HepG2 (cell line): ENCODE data around the gene ANAPC16. TPM values are rescaled to one million over a fixed set of nuclear protein-coding genes. Genes with fewer than 3 reads are reported as not detected.

Experiments used
- ARID3A ChIP-seq: IDR thresholded peaks from 2 replicates; pipeline ENCODE4 v1.6.1; 2012; ENCODE audit warnings: low read depth, low read length, improper control_type of control experiment
- ETV6 ChIP-seq: sonication (generic); formaldehyde crosslinking; conservative IDR thresholded peaks from 2 replicates; pipeline ENCODE4 v1.4.0; 2020; ENCODE audit warnings: missing genetic modification reagents
- FOXA1 ChIP-seq, 2 experiments: fragments of 450-650 bp in 1 of 2; sonication (generic) in 1 of 2; formaldehyde crosslinking in 1 of 2; IDR thresholded peaks; 2 replicates each; pipeline versions ENCODE4 v1.4.0 to v1.6.1; 2016 to 2020; ENCODE audit warnings: missing genetic modification reagents in 1 of 2
- FOXC1 ChIP-seq: sonication (generic); formaldehyde crosslinking; IDR thresholded peaks from 2 replicates; pipeline ENCODE4 v1.8.0; 2022; ENCODE audit warnings: mild to moderate bottlenecking, missing genetic modification reagents, borderline replicate concordance
- FOXK1 ChIP-seq: sonication (generic); formaldehyde crosslinking; IDR thresholded peaks from 2 replicates; pipeline ENCODE4 v1.4.0; 2020; ENCODE audit warnings: low read depth, missing genetic modification reagents, borderline replicate concordance
- KDM4B ChIP-seq: sonication (generic); formaldehyde crosslinking; IDR thresholded peaks from 2 replicates; pipeline ENCODE4 v1.4.0; 2020; ENCODE audit warnings: missing genetic modification reagents
- PHF21A ChIP-seq: sonication (generic); formaldehyde crosslinking; IDR thresholded peaks from 2 replicates; pipeline ENCODE4 v1.5.0; 2020; ENCODE audit warnings: mild to moderate bottlenecking, missing genetic modification reagents
- PRPF4 ChIP-seq: fragments of 200-400 bp; formaldehyde crosslinking; IDR thresholded peaks from 2 replicates; pipeline ENCODE4 v1.6.1; 2016; ENCODE audit warnings: low read length, low read depth; ENCODE audit not compliant: poor library complexity, severe bottlenecking
- SNAPC2 ChIP-seq: sonication (generic); formaldehyde crosslinking; IDR thresholded peaks from 2 replicates; pipeline ENCODE4 v1.8.1; 2022; ENCODE audit warnings: mild to moderate bottlenecking, missing genetic modification reagents
- SRSF9 ChIP-seq: fragments of 200-400 bp; formaldehyde crosslinking; IDR thresholded peaks from 2 replicates; pipeline ENCODE4 v1.6.1; 2018; ENCODE audit warnings: borderline replicate concordance, mild to moderate bottlenecking, low read depth, low read length; ENCODE audit not compliant: insufficient read depth, poor library complexity, severe bottlenecking
- TCF7 ChIP-seq: sonication (generic); IDR thresholded peaks from 2 replicates; pipeline ENCODE4 v1.6.1; 2016; ENCODE audit warnings: antibody characterized with exemption, low read depth
- XBP1 ChIP-seq: sonication (generic); formaldehyde crosslinking; IDR thresholded peaks from 2 replicates; pipeline ENCODE4 v1.5.0; 2020; ENCODE audit warnings: missing genetic modification reagents
- ZBTB10 ChIP-seq: sonication (generic); formaldehyde crosslinking; IDR thresholded peaks from 2 replicates; pipeline ENCODE4 v1.4.0; 2020; ENCODE audit warnings: missing genetic modification reagents, borderline replicate concordance
- ZBTB2 ChIP-seq: sonication (generic); formaldehyde crosslinking; IDR thresholded peaks from 2 replicates; pipeline ENCODE4 v1.8.0; 2022; ENCODE audit warnings: low read depth, missing genetic modification reagents
- ZNF644 ChIP-seq: IDR thresholded peaks from 2 replicates; pipeline ENCODE4 v1.6.1; 2016; ENCODE audit warnings: low read depth
- ZNF660 ChIP-seq: sonication (generic); formaldehyde crosslinking; IDR thresholded peaks from 2 replicates; pipeline ENCODE4 v1.5.1; 2020; ENCODE audit warnings: mild to moderate bottlenecking, low read depth, missing genetic modification reagents, borderline replicate concordance
- ZNF747 ChIP-seq: sonication (generic); formaldehyde crosslinking; IDR thresholded peaks from 2 replicates; pipeline ENCODE4 v1.8.1; 2023; ENCODE audit warnings: missing genetic modification reagents, mild to moderate bottlenecking, borderline replicate concordance
- ZNF883 ChIP-seq: sonication (generic); formaldehyde crosslinking; IDR thresholded peaks from 2 replicates; pipeline ENCODE4 v1.5.1; 2020; ENCODE audit warnings: mild to moderate bottlenecking, missing genetic modification reagents; ENCODE audit errors: not compliant biosample characterization
- polyA plus RNA-seq, 8 experiments: library from polyadenylated mRNA; depleted of rRNA in 3 of 8; stranded (reverse) in 7 of 8; unstranded in 1 of 8; fragments of >200 nt; fragmentation: Illumina TruSeq in 4 of 8; extraction: Trizol in 4 of 8; gene quantifications; 2 replicates each; pipeline versions ENCODE4 v1.2.1 to v1.2.3, GENCODE V29; 2011 to 2016; ENCODE audit warnings: low read depth in 4 of 8, missing spikeins in 1 of 8, mixed read lengths in 1 of 8; ENCODE audit not compliant: insufficient read depth in 1 of 8
- total RNA-seq, 5 experiments: library from RNA; depleted of rRNA; stranded (reverse); fragments of >200 nt; fragmentation: Illumina TruSeq; extraction: Trizol; gene quantifications; 2 replicates each; pipeline ENCODE4 v1.2.3, GENCODE V29; 2016; ENCODE audit warnings: low read depth in 1 of 5
- TF ChIP-seq, protein P1 (sequence below): sonication (generic); formaldehyde crosslinking; IDR thresholded peaks from 2 replicates; pipeline ENCODE4 v1.5.0; 2020; ENCODE audit warnings: missing genetic modification reagents
- TF ChIP-seq, protein P2 (sequence below): sonication (generic); formaldehyde crosslinking; IDR thresholded peaks from 2 replicates; pipeline ENCODE4 v1.8.0; 2022; ENCODE audit warnings: missing genetic modification reagents, low read depth, mild to moderate bottlenecking, borderline replicate concordance

Gene ANAPC16
- total and polyA plus RNA-seq, 2 of the 13 experiments (the other 11 are each of a cell fraction or from before 2014, with no cell fraction given) = 74.8 to 89.4 TPM

- TF ChIP-seq ZBTB10 (CRISPR knock-in tag) = no peak
- peak; percentile 26; the same call in 1 of the 2 replicates for TF ChIP-seq FOXK1 (CRISPR knock-in tag)
- TF ChIP-seq PHF21A (CRISPR knock-in tag) = peak; percentile 62
- TF ChIP-seq ZNF883 (CRISPR knock-in tag) = peak; percentile 85
- TF ChIP-seq, protein P1, sequence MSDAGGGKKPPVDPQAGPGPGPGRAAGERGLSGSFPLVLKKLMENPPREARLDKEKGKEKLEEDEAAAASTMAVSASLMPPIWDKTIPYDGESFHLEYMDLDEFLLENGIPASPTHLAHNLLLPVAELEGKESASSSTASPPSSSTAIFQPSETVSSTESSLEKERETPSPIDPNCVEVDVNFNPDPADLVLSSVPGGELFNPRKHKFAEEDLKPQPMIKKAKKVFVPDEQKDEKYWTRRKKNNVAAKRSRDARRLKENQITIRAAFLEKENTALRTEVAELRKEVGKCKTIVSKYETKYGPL (CRISPR knock-in tag) = no peak
- peak; percentile 37; the same call in 1 of the 2 replicates for TF ChIP-seq TCF7
- TF ChIP-seq, protein P2, sequence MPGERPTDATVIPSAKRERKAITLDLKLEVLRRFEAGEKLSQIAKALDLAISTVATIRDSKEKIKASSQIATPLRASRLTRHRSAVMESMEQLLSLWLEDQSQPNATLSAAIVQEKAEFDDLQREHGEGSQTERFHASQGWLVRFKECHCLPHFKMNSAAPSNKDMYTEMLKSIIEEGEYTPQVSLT (CRISPR knock-in tag) = no peak
- no peak for TF ChIP-seq ZNF660 (CRISPR knock-in tag)
- TF ChIP-seq ETV6 (CRISPR knock-in tag) = no peak
- no peak for TF ChIP-seq SRSF9
- peak; percentile 47; the same call in 1 of the 2 replicates for TF ChIP-seq ZBTB2 (CRISPR knock-in tag)
- TF ChIP-seq KDM4B = no peak
- peak; percentile 87; the same call in 1 of the 2 replicates for TF ChIP-seq SNAPC2 (CRISPR knock-in tag)
- no peak for TF ChIP-seq ZNF644 (CRISPR knock-in tag)
- TF ChIP-seq FOXC1 (CRISPR knock-in tag) = peak; percentile 34; the same call in 1 of the 2 replicates
- no peak for TF ChIP-seq FOXA1 (IDR thresholded peaks at IDR 0.05)
- peak; percentile 31; the same call in 1 of the 2 replicates for TF ChIP-seq FOXA1 (CRISPR knock-in tag; IDR thresholded peaks at IDR 0.05)
- TF ChIP-seq ARID3A = no peak
- TF ChIP-seq ZNF747 (CRISPR knock-in tag) = no peak; the same call in 1 of the 2 replicates
- TF ChIP-seq PRPF4 = no peak
- peak; percentile 63; the same call in 1 of the 2 replicates for TF ChIP-seq XBP1 (CRISPR knock-in tag)
These were observed 45.4 kb downstream of the ANAPC16 start (continued) for GRCh38 chr10:72260976-72261783.
